Measurements from ENCODE around the gene GSG1. TPM values are rescaled to one million over a fixed set of nuclear protein-coding genes. Genes with fewer than 3 reads are reported as not detected.

The GSG1 gene
- total RNA-seq, 2 donors from 2014 or later, result not detected

DNA sequence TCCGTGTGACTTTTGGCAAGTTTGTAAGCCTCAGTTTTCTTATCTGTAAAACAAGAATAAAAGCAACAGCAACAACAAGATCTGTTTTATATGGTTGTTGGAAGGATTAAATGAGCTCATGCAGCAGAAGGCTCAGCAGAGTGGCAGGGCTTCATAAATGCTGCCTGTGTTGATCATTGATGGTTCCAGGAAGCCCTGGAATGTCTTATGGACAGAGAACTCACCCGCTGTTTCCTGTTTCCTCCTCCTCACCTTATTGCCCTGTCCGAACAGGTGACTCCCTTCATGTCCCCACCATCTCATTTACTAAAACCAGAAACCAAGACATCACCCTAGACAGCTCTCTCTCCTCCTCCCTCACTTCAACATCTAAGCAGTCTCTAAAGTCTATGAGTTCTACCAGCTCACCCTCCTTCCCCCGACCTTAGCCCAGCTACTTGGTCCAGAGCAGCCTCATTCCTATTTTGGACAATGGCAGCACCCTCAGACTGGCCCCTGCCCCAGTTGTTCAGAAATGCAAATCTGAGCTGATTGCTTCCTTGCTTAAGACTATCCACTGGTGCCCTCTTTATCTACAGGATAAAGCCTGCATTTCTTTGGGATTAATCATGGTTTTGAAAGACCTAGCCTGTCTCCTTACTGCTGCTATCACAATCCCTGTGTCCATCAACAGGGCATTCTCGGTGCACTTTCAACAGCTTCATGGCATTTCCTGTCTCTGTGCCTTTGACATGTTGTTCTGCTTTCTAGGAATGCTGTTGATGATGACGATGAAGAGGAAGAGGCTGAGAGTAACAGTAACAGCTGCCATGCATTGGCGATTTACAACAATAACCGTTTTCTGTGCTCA is 21.4 kb upstream of the GSG1 start:
- ATAC-seq (no peak), DNase-seq (no peak)
- intact Hi-C loops (cut with DNase I, micrococcal nuclease), result no loop called here

GRCh38 chr12:13121568-13121967 is 18.1 kb upstream of the GSG1 start:
- intact Hi-C loops (cut with DNase I, micrococcal nuclease), result no loop called here
- no peak for ATAC-seq

GRCh38 chr12:13120413-13120812 is 16.9 kb upstream of the GSG1 start:
- ATAC-seq (no peak), DNase-seq (no peak)
- intact Hi-C loops (cut with DNase I, micrococcal nuclease), result no loop called here

More at GRCh38 chr12:13121568-13121967, 18.1 kb upstream of the GSG1 start:
- DNase-seq, result no peak

DNA sequence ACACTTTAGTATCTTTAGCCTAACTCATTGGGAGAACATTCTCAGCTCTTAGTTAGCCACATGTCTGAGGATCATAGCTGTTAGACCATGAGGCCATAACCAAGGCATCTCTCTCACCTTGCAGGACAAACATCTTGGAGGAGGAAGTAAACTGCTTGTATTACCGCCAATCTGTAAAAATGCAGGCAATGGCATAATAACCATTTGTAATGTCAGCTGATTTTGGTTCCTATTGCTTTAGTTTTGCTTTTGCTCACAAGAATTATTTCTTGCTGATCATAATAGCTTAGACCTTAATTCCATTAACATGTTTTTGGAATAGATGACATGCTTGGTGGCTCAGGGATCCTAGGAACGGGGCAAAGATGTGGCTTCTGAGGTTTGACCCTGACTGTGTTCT is 16.4 kb upstream of the GSG1 start:
- intact Hi-C loops (cut with DNase I, micrococcal nuclease), result no loop called here
- no peak for DNase-seq
- ATAC-seq, result no peak

- intact Hi-C loops (cut with DNase I, micrococcal nuclease), result no loop called here
- DNase-seq (no peak), ATAC-seq (no peak)
Observed at GRCh38 chr12:13117029-13117428, 13.6 kb upstream of the GSG1 start.

DNA sequence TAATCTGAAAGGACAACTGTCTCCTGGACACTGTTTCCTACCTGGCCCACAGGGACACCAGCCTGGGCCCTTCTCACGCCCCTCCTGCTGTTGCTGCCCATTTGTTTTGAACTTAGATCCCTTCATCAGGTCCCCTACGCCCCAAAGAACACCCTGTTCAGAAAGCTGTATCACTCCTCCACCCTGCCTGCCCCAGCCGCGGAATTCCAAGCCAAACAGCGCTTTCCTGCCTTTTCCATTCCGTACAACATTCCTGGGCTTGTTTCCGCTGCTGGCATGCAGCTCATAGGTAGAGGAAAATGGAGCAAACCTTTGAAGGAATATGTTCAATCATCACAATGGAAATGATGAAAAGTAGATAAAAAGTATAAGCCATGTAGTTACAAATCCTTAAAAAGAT is 12.8 kb upstream of the GSG1 start:
- DNase-seq (no peak), ATAC-seq (no peak)
- intact Hi-C loops (cut with DNase I, micrococcal nuclease), result no loop called here

GRCh38 chr12:13114251-13115052 is 11.0 kb upstream of the GSG1 start:
- no peak for ATAC-seq

DNA sequence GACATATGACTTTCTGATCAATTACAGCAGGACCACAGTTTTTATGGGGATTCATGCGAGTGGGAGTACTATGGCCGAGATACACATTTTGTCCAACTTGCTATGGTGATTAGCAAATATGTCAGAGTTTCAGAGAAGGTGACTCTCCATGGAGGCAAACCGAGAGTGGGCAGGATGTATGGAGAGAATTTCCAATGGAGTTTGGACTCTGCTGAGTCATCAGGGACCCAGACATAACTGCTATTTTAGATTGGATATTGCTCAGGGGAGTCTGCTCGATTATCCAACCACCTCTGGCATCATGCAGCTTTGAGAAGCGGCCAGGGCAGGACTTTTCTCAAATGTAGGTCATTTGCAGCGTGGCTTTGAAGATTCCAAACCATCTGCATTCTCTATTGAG is 9.5 kb upstream of the GSG1 start:
- intact Hi-C loops (cut with DNase I, micrococcal nuclease), result no loop called here
- DNase-seq (no peak), ATAC-seq (no peak)

More at GRCh38 chr12:13114251-13115052, 11.0 kb upstream of the GSG1 start:
- intact Hi-C loops (cut with DNase I, micrococcal nuclease), result no loop called here
- no peak for DNase-seq

DNA sequence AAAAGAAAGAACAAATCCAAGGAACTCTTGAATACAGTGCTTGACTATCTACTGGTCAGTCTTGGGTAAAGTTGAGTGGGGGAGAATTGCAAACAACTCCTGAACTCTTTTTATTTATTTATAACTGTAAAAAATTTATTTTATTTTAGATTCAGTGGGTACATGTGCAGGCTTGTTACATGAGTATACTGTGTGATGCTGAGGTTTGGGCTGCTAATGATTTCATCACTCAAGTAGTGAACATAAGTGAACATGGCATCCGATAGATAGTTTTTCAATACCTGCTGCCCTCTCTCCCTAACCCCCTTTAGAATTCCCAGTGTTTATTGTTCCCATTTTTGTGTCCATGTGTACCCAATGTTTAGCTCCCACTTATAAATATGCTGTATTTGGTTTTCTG is 3.2 kb upstream of the GSG1 start:
- DNase-seq, result no peak
- no peak for ATAC-seq
- intact Hi-C loops (cut with DNase I, micrococcal nuclease), result no loop called here

DNA sequence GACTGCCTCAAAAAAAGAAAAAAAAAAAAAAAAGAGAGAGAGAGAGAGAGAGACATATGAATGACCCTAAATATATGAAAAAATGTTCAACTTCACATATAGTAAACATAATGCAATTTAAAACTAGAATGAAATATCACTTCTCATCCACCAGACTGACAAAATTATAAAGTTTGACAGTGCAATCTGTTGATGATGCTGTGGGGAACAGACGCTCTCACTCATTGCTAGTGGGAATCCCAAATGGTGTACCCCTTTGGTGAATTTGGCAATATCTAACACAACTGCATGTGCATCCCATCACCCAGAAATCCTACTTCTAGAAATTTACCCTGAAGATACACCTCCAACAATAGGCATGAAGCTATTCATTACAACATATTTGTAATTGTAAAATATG is 2.3 kb upstream of the GSG1 start:
- DNase-seq (no peak), ATAC-seq (no peak)
- intact Hi-C loops (cut with DNase I, micrococcal nuclease), result no loop called here

- intact Hi-C loops (cut with DNase I, micrococcal nuclease), result loop anchor here in 1 of 2 donors (5.0 kb wide), 1 partner anchor 108 kb away; no protein-coding TSS in a partner anchor
- ATAC-seq (no peak), DNase-seq (no peak)
Observed at GRCh38 chr12:13104409-13104808, 942 bp upstream of the GSG1 start.

GRCh38 chr12:13102461-13103195 is 839 bp downstream of the GSG1 start:
- ATAC-seq (no peak), DNase-seq (no peak)
- intact Hi-C loops (cut with DNase I, micrococcal nuclease), result loop anchor here in 1 of 2 donors (5.0 kb wide), 1 partner anchor 110 kb away; no protein-coding TSS in a partner anchor

DNA sequence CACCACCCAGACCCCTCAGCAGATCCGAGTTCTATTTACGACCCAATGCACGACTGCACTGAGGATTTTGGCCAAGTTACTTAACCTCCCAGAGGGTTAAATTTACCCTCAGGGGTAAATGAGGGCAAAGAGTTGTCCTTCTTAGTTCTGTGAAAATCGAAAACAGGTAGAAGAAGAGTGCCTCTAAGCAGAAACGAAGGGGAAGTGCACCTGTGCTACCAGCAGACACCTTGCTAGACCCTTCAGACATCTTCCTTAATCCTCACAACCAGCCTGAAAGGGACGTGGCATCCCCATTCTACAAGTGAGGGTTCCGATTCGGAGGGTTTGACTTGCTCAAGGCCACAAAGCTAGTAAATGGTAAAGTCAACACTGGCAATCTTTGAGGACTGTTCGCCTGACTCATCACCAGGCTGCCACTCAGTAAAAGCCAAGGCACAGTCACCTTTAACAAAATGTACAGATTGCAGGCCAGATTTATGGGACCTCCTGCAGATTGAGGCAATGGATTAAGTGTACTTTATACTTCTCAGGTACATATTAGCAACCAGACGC is 1.6 kb downstream of the GSG1 start:
- DNase-seq, result peak in 1 of 2 donors; percentile 45
- intact Hi-C loops (cut with DNase I, micrococcal nuclease), result loop anchor here in 1 of 2 donors (5.0 kb wide), 1 partner anchor 110 kb away; no protein-coding TSS in a partner anchor
- ATAC-seq, result peak; percentile 55

- intact Hi-C loops (cut with DNase I, micrococcal nuclease), result loop anchor here in 1 of 2 donors (5.0 kb wide), 1 partner anchor 111 kb away; no protein-coding TSS in a partner anchor
- ATAC-seq (peak; percentile 82), DNase-seq (peak; percentile 86 to 91)
Observed at GRCh38 chr12:13100882-13101769, 2.3 kb downstream of the GSG1 start.

DNA sequence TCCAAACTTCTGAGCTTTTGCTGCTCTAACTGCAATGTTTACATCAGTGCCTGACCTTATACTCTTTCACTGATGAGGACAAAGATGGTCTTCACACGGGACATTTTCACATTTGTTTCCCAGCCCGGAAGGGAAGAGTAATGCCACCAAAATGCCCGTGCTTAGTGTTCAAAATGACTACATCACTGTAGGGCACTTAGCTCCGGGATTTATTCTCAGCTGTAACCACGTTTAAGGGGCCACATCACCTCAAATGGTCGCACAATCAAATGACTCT is 2.9 kb downstream of the GSG1 start:
- ATAC-seq, result no peak
- intact Hi-C loops (cut with DNase I, micrococcal nuclease), result loop anchor here in 1 of 2 donors (5.0 kb wide), 1 partner anchor 112 kb away; no protein-coding TSS in a partner anchor
- DNase-seq, result no peak

GRCh38 chr12:13099844-13100604 is 3.4 kb downstream of the GSG1 start:
- DNase-seq (no peak), ATAC-seq (no peak)

More at GRCh38 chr12:13099844-13100604, 3.4 kb downstream of the GSG1 start:
- intact Hi-C loops (cut with DNase I, micrococcal nuclease), result loop anchor here (5.0 to 10.0 kb wide), 2 partner anchors 112 to 115 kb away; no protein-coding TSS in a partner anchor

Measured in left colon (tissue), 2 donors.